HG03066 (cell line): Measurements from ENCODE around the gene CD40.
A peak's percentile ranks its signal among the peaks of the same experiment; 100 is the strongest.

ENCODE experiments used
- ATAC-seq: cut with Tn5 transposase; IDR thresholded peaks from one replicate; pipeline ENCODE4 v1.9.1; 2021; ENCODE audit warnings: low read depth; ENCODE audit not compliant: unreplicated experiment

The CD40 gene

DNA sequence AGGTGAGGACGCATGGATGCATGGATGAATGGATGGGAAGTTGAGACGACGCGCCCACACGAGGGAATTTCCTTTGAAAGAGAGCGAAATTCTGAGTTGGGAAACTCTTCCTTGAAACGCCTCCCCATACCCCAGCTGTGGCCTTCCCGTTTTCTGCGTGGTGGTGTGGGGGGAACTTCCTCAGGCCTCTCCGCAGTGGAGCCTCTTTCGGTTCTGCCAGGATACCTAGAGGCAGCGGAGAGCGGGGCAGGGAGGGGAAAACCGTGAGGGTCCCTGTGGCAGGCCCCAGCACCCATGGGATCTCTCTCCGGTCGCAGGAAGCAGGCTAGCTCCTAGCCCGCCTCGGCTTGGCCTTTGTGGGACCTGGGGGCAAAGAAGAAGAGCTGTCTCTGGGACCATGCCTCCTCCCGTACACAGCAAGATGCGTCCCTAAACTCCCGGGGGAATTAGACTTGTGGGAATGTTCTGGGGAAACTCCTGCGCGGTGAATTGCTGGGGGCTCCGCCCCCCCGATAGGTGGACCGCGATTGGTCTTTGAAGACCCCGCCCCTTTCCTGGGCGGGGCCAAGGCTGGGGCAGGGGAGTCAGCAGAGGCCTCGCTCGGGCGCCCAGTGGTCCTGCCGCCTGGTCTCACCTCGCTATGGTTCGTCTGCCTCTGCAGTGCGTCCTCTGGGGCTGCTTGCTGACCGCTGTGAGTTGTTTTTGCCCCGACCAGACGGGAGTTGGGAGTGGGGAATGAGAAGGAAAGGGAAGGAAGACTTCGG, at the start of gene CD40:
Gene CD40 (plus strand): TSS at position 611 of the 764 bp plus-strand sequence. CDS start 30 bp downstream, at position 641.
- ATAC-seq: peak; percentile 61

- ATAC-seq: no peak
Measured at GRCh38 chr20:46070215-46070900, 47.8 kb upstream of the CD40 start.

GRCh38 chr20:46071573-46071972, 46.5 kb upstream of the CD40 start:
- ATAC-seq: no peak

- ATAC-seq: no peak
Measured at GRCh38 chr20:46073024-46073423, 45.1 kb upstream of the CD40 start.

- ATAC-seq: no peak
Measured at GRCh38 chr20:46073443-46073842, 44.7 kb upstream of the CD40 start.

DNA sequence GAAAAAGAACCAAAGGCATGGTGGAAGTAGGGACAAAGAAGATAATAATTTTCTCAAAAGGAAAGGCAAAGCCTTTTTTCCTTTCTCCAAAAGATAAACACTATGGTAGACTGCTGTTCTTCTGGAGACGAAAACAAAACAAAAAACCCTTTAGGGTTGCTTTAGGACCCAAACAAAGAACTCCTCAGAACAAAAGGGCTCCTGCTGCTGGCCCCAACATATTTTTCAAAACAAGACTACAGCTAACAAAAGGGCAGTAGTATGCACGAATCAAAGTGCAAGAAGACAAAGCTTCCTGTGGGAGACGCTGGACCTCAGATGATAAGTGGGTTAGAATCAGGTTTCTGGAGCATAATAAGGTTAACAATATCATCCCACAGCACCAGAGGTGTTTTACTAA, 44.1 kb upstream of the CD40 start:
- no peak for ATAC-seq

DNA sequence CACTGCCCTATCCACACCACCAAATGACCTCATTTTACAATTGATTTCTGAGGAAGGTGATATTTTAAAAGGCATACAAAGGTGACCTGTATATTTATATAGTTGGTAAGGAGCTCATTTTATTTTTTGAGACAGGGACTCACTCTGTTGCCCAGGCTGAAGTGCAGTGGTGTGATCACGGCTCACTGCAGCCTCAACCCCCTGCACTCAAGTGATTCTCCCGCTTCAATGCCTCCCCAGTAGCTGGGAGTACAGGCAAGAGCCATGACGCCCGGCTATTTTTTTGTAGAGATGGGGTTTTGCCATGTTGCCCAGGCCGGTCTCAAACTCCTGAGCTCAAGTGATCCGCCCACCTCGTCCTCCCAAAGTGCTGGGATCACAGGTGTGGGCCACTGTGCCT, 41.3 kb upstream of the CD40 start:
- no peak for ATAC-seq

- ATAC-seq: no peak
Measured at GRCh38 chr20:46077642-46078305, 40.3 kb upstream of the CD40 start.

GRCh38 chr20:46078954-46079353, 39.2 kb upstream of the CD40 start:
- no peak for ATAC-seq

- ATAC-seq: no peak
Measured at GRCh38 chr20:46081074-46081473, 37.0 kb upstream of the CD40 start.

DNA sequence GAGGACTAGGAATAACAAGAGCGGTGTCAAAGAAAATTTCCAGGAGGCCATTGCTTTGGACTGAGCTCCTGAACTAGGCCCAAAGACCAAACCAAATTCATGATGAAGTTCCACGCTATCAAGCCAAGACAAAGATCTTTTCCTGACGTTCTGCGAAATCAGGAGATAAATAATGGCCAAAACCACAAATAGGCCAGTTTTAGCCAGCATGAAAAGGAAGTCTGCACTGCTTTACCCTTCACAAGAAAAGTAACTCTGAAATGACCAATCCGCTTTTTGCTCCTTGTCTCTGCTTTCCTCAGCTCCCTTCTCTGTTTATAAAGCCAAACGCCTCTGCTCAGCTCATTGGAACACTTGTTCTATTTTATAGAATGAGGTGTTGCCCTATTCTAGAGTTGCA, 35.0 kb upstream of the CD40 start:
- no peak for ATAC-seq

DNA sequence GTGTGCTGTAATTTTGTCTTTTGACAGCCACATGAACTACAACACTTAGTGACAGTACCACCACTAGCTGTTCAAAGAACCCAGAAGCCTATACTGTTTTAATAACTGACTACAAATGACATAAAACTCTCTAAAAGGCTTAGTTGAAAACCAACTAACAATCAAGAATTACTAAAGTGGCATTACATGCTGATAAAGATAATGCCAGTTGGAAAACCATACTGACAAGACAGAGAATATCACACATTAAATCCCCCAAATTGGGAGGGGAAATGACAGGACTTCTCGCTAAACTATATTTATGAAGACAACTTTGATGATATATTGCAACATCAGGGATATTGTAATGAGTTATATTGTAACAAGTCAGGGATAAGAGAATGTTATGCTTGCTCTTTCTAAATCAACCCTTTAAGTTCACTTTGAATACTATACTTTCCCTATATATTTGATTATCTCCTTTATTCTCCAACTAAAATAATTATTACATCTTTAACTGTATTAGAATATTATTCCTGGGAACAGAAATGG, 34.5 kb upstream of the CD40 start:
- ATAC-seq: no peak

DNA sequence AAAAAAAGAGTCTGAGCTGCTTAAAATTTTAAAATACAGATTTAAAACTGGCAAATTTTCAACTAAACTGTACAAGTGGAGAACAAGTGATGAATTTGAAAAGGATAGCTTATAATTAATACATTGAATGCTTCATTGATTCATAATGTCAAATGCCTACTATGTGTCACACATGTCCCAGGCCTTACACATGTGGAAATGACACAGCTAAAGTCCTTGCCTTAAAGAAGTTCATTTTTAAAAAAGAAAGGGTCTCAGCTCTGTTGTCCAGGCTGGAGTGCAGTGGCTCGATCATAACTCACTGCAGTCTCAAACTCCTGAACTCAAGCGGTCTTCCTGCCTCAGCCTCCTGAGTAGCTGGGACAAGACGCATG, 33.3 kb upstream of the CD40 start:
- ATAC-seq: no peak

DNA sequence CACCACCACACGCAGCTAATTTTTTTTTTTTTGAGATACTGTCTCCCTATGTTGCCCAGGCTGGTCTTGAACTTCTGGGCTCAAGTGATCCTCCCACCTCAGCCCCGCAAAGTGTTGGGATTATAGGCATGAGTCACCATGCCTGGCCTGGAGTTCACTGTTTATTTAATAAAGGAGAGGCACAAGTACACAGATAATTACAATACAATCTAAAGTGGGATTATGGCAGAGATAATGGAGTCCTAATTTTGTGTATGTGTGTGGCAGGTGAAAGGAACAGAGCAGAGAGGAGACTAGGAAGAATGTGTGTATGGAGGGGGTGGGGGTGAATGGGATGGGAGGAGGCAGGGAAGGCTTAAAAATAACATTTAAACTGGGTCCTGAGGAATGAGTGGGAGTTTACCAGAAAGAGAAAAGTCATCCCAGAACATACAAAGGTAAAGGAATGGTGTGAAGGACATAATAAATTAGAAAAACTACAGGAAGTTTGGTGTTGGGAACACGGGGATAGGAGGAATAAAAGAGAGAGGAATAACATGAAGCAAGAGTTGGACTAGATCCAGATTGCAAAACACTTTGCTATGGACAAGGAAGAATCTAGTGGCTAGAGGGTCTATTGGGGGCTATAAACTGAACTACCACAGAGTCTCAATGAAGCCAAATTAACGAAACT, 32.8 kb upstream of the CD40 start:
- no peak for ATAC-seq

DNA sequence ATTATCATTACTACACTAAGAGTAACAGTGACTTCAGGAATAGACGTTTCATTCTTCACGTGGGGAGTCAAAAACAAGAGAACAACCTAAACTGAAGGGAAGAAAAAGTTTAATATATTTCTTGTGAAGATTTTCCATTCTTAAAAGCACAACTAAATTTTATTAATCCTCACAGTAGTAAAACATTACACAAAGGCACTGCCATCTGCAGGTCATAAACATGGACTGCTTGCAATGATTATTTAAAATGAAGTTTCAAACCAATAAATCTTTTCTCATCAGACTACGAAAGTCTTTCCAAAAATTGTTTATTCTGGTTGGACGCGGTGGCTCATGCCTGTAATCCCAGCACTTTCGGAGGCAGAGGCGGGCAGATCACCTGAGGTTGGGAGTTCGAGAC, 31.0 kb upstream of the CD40 start:
- no peak for ATAC-seq

GRCh38 chr20:46088409-46089166, 29.5 kb upstream of the CD40 start:
- no peak for ATAC-seq

- peak; percentile 32 for ATAC-seq
Measured at GRCh38 chr20:46089167-46089416, 29.0 kb upstream of the CD40 start.

GRCh38 chr20:46089417-46090388, 28.4 kb upstream of the CD40 start, which contains the start of gene NCOA5:
Gene NCOA5, minus strand, starts transcription at chr20:46089962. Its CDS starts 10,538 bp downstream, at chr20:46079424.
- peak; percentile 72 for ATAC-seq
